HG03196 (cell line): ENCODE measurements around the gene TRIM40.
"Not testable (repeated sequence)": the region's sequence is repeated elsewhere in the genome, so short reads cannot be mapped to it uniquely, and the experiment has no call there.

Source experiments
- ATAC-seq: cut with Tn5 transposase; IDR thresholded peaks from one replicate; pipeline ENCODE4 v1.9.1; 2021; ENCODE audit not compliant: unreplicated experiment

The TRIM40 gene

DNA sequence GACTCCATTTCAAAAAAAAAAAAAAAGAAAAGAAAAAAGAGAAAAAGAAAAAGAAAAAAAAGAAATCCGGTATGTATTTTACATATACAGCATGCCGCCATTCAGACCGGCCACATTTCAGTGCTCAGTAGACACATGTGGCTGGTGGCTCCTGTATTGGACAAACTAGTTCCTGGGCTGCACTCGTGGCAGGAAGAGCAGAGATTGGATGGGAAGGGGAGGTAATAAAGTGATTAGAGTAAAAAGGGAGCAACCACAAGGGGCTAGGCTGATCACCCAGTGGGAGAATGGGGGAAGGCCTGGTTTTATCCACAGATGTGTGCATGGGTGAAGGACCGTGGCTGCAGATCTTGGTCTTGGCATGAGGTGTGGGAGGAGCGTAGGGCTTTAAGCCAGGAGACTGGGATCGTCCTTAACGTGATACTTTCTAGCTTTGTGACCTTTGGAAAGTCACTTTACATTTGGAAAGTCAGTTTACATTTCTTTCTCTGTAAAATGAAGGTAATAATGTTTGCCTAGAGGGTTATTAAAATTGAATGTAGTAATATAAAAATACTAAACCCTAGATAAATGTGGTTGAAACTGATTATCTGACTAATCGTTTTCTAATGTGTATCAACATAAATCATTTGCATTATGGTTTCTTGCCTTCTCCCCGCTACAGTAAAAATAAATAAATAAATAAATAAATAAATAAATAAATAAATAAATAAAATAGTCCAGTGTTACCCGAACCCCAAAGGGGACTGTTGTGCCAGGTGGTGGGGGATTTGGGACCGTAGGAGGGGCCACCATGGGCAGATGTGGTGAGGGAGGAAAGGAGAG is 26.5 kb downstream of the TRIM40 start:
- ATAC-seq, result no peak

- no peak for ATAC-seq
Measured at GRCh38 chr6:30163090-30163917, 27.4 kb downstream of the TRIM40 start, which contains the start of gene TRIM15. TRIM15 (plus strand) TSS chr6:30163546; CDS start chr6:30163685, 139 bp downstream.

GRCh38 chr6:30163918-30164654 is 28.1 kb downstream of the TRIM40 start:
- ATAC-seq, result no peak

DNA sequence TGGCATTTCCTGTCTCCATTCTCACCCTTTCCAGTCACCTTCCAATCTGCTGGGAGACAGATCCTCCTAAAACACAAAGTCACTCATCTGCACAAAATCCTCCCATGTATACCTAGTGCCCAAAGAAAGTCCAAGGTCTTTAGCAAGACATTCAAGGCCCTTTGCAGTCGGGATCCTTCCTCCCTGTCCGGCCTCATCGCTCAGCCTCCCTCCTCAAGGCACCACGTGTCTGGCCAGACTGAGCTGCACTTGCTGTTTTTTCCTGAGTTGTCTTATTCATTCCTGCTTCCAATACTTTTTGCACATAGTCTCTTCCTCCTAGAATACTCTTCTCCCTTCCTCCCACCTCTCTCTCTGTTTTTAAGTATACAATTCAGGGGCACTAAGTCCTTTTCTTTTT is 28.8 kb downstream of the TRIM40 start:
- no peak for ATAC-seq

DNA sequence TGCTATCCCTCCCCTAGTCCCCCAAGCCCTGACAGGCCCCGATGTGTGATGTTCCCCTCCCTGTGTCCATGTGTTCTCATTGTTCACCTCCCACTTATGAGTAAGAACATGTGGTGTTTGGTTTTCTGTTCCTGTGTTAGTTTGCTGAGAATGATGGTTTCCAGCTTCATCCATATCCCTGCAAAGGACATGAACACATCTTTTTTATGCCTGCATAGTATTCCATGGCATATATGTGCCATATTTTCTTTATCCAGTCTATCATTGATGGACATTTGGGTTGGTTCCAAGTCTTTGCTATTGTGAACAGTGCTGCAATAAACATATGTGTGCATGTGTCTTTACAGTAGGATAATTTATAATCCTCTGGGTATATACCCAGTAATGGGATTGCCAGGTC is 29.3 kb downstream of the TRIM40 start:
- not testable (repeated sequence) for ATAC-seq

DNA sequence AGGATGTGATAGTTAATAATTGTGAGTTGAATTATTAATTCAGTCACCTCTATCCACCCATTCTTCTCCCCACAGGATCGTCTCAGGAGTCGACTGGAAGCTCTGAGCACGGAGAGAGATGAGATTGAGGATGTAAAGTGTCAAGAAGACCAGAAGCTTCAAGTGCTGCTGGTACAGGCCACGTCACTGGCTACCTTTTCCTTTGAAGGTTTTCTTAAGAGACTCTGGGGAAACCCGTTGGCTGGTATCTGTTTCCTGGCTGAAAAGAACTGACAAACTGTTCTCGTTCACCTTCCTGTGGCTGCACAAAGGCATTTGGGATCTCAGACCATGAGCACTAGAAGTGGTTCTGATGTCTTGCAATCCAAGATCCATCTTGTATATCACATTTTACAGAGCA is 31.2 kb downstream of the TRIM40 start:
- ATAC-seq, result no peak

DNA sequence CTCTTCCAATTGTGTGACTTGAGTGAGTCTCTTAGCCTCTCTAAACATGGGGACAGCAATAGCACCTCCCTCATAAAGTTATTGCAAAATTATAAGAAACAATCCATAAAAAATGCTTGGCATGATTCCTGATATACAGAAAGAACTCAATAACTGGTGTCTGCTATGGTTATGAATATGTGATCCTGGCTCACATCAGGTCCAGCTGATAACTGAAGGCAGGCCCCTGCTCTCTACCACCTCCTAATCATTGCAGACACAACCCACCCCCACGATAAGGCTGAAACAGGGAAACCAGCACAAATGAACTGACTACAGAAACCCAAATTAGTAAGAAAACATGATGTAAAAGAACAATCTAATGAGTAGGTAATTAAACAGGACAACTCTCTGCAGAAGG is 32.8 kb downstream of the TRIM40 start:
- ATAC-seq, result no peak

DNA sequence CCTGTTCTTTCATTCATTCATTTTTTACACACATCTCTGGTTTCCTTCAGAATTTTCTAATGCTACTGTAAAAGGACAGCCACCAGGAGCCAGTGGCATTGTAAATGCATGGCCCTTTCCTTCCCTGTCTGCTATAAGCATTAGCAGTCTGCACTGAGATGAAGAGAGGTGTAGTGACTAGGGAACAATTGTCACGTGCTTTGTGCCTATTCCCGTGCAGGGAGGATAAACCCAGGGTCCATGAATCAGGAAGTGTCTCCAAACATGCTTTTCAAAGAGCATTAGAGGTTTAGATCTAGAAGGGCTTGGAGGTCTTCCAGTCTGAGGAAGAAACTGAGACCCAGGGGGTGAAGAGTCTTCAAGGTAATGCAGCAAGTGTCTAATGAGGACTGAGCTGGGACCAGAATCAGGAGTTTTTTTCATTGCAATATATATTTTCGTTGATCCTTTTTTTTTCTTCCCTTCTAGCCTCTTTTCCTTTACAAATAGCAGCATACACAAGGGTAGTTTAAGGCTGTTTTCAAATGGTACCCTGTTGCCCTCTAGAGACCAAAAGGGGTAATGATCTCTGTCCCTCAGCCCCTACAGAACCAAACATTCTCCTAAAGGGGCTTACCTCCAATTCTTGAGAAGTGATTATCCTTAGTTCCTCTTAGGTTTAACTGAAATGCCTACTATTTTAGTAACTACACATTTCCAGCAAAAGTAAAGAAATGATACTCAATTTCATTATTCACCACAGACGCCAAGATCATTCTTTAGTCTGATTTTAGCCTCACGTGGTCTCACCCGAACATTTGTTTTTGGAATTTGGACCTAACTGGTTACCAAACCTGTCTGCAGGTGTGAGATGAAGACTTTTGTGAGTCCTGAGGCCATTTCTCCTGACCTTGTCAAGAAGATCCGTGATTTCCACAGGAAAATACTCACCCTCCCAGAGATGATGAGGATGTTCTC is 34.0 kb downstream of the TRIM40 start:
- ATAC-seq, result no peak

DNA sequence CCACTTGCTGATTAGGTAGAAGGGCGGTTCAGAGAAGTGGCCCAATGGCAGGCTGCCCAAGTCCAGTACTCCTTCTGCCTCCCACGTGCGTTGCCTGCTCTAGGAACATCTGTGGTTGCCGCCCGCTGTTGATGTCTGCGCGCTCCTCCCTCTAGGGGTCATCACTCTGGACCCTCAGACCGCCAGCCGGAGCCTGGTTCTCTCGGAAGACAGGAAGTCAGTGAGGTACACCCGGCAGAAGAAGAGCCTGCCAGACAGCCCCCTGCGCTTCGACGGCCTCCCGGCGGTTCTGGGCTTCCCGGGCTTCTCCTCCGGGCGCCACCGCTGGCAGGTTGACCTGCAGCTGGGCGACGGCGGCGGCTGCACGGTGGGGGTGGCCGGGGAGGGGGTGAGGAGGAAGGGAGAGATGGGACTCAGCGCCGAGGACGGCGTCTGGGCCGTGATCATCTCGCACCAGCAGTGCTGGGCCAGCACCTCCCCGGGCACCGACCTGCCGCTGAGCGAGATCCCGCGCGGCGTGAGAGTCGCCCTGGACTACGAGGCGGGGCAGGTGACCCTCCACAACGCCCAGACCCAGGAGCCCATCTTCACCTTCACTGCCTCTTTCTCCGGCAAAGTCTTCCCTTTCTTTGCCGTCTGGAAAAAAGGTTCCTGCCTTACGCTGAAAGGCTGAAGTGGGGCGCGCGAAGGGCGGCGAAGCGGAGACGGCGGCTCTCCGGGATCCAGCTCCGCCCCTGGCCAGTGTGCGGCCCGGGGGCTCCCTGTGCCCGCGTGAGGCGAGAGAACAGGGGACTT is 35.9 kb downstream of the TRIM40 start:
- no peak for ATAC-seq

DNA sequence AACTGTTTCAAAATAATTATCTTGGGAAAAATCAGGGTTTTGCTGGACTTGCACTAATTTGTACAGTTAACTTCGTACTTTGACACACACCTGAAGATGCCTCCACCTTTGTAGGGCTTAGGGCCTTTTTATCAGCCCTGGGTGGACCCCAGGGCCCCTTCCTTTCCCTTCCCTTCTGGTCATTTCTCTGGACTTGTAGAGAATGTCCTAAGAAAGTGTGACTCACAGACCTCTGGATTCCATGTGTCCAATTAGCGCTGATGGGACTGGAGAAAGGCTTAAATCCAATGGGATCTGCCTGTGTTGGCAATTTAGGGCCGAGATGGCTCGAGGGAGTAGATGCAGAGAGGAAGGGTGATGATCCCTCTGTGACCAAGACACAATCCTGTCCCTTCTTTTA is 36.7 kb downstream of the TRIM40 start:
- no peak for ATAC-seq

DNA sequence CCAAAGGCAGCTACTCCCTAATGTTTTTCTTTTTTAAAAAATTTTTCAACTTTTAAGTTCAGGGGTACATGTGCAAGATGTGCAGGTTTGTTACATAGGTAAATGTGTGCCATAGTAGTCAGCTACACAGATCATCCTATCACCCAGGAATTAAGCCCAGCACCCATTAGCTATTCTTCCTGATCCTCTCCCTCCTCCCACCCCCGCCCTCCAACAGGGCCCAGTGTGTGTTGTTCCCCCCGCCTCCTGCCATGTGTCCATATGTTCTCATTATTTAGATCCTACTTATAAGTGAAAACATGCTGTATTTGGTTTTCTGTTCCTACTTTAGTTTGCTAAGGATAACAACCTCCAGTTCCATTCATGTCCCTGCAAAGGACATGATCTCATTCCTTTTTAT is 39.8 kb downstream of the TRIM40 start:
- no peak for ATAC-seq

- ATAC-seq, result no peak
Measured at GRCh38 chr6:30178837-30179236, 42.9 kb downstream of the TRIM40 start.

DNA sequence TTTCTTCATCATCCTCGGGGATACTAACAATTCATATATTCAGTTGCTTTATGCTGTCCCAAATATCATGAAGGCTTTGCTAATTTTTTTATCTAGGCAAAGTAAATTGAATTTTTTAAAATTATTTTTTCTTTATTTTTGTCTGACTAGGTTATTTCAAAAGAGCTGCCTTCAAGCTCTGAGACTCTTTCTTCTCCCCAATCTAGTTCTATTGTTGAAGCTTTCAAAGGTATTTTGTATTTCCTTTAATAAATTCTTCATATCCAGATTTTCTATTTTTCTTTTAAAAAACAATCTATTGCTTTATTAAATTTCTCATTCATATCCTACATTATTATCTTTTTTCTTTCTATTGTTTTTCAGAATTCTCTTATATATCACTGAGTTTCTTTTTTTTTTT is 44.2 kb downstream of the TRIM40 start:
- ATAC-seq, result no peak

DNA sequence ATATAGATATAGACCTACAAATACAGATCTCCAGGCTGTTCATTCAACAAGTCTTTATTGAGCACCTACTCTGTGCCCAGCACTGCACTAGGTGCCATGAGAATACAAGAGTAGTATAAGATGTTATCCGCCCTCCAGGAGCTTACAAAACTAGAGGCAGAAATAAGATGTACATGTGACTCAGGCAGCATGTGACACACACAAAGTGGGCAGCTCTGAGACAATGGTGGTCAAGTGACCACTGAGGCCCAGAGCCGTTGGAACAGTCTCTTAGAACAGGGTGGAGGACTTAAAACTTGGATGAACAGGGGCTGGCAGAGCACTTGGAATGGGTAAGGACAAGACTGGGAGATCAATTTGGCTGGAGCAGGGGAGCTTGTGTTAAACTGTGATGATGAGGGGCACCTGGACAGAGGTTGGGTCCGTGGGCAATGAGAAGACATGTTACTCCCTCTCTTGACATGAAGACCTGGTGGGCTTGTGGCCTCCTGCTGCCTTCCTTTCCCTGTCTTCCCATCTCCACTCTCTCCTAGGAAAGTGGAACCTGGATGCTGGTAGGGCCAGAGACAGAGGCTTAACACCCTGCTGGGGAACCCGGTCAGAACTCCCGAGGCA is 48.6 kb downstream of the TRIM40 start:
- no peak for ATAC-seq

GRCh38 chr6:30185846-30186484 is 50.0 kb downstream of the TRIM40 start:
- no peak for ATAC-seq

DNA sequence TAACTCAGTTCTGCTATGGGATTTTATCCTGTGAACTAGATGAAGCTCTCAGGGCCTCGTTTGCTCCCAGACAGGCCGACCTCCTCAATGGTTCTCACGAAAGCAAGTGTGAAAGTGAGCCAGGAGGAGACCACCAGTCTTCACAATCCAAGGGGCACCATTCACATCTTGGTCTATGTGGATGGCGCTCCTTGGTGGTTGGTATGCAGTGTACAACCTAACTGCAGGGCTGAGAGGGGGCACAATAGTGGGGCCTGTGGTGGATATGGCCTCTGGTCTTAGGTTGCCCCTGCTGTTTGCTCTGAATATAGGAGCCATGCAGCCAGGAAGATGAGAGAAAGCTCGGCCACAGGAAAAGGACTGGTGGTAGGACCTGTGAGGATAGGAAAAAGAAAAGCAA is 52.6 kb downstream of the TRIM40 start:
- ATAC-seq, result no peak

DNA sequence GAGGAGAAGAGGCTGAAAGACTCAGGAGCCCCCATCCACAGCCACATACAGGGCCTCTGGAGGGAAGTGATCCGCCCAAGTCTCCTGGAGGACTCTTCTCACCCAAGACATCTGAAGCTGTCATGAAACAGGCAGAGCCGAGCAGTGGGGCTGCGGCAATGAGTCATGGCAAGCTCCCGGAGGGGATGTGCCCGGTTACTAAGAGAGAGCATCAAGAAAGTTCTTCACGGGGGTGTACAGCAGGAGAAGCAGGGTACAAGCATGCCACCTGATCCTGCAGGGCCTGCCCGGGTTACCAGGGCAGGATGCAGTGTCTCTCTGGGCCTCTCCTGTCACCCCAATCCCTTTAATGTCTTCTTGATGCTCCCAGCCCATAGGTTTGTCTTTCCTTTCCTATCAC is 56.1 kb downstream of the TRIM40 start:
- ATAC-seq, result no peak

- no peak for ATAC-seq
Measured at GRCh38 chr6:30194797-30195690, 59.1 kb downstream of the TRIM40 start.
